GM19452 (cell line): Measurements from ENCODE around the gene ARFGEF2.

Experiments
- ATAC-seq: cut with Tn5 transposase; IDR thresholded peaks from one replicate; pipeline ENCODE4 v1.9.1; 2021; ENCODE audit not compliant: unreplicated experiment

The ARFGEF2 gene

DNA sequence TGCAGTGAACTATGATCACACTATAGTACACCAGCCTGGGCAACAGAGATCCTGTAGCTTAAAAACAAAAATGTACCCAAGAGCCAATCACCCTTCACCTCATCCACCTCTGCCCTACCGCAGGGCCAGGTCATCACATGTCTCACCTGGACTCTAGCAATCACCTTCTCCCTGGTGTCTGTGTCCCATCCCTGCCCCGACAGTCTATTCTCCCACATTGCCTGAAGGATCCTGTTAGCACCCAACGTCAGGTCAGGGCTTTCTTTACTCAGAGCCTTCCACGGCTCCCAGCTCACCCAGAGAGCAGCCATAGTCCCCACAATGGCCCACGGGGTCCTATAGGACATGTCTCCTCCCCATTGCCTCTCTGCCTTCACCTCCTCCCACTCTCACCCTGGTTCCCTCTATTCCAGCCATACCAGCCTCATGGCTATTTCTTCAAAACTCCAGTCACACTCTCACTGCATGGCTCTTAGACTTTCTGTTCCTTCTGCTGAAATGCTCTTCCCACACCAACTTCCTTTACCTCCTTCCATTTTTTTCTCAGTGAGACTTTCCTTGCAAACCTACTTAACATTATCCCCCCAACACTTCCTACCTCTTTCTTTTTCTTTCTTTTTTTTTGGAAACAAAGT, 22.5 kb upstream of the ARFGEF2 start:
- no peak for ATAC-seq

DNA sequence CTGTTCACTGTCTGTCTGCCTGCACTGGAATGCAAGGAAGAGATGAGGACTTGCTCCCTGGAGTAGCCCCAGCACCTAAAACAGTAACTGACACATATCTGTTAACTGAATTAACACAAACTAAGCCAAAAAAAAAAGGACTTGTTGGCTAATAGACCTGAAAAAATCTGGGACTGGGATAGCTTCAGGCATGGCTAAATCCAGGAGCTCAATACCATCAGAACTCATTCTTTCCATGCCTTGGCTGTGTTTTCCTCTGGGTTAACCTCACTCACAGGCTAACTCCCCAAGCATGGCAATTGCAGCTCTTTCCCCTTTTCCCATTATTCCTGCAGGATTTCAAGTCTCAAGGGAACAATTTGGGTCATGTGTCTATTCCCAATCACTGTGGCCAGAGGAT, 21.6 kb upstream of the ARFGEF2 start:
- ATAC-seq, result no peak

DNA sequence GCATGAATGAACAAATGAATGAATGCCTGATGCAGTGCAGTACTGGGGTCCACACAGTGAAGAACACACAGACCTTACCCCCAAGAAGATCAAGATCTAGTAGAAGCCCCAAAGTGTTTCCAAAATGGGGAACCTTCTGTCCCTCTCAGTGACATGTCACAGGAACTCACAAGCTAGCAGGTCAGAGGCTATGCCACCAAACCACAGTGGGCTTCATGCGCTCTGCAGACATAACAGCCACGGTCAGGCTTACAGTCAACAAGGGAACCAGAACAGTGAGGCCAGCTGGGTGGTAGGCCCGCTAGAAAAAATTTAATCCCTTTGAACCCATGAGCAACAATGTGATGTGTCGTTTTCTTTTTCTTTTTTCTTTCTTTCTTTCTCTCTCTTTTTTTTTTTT, 20.2 kb upstream of the ARFGEF2 start:
- ATAC-seq, result no peak

DNA sequence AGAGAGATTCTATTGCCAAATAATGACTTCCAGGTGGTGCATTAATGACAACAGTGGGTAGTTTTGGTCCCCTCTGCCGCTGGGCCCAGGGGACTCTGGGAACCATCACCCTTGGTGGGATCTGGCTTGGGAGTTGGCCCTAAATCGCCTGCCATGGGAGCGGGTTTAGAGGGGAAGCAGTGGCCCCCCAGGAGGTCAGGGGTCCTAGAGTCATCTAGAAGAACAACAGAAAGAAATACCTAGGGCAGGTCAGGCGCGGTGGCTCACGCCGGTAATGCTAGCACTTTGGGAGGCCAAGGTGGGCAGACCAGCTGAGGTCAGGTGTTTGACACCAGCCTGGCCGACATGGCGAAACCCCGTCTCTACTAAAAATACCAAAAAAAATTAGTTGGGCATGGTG, 17.8 kb upstream of the ARFGEF2 start:
- no peak for ATAC-seq

DNA sequence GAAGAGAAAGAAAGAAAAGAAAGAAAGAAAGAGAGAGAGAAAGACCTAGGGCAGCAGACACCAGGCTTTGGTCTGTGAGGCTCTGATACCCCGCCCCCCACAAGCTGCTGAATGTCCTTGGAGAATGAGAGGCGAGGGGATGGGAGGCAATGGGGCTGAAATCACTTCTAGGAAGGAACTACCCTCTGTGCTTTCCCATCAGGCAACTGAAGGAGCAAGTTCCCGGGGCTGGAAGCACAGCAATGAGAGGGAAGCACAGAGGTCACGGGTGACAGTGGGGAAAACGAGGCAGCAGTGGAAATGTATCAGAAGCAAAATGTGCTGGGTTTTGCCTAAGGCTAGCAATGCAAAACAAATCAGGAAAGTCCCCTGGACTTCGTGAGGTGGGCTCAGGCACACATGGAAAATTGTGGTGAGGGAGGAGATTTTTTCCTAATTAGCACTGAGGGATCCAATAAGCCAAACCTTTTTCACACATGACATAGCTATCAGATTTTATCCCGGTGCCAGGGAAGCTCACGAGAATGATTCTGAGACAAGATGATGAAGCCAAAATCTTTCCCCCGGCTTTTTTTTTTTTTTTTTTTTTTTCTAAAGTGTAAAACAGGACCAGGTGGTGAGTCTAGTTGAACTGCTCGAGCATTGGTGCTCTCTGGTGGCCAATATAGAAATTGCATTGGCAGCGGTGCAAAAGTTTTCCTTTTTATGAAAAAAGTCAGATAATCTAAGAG, 16.8 kb upstream of the ARFGEF2 start:
- no peak for ATAC-seq

DNA sequence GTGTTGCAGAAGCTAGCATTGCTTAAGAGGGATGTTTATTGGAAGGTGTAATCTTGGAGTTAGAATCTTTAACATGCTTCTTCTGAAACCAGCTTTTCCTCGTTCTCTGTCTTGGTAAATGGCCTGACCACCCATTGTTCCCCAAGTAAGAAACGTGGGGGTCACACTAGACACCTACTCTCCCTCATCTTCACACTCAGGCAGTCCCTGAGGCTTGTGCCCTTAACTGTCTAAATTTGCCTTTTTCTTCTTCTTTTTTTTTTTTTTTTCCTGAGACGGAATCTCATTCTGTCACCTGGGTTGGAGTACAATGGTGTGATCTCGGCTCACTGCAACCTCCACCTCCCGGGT, 16.2 kb upstream of the ARFGEF2 start:
- ATAC-seq, result no peak

DNA sequence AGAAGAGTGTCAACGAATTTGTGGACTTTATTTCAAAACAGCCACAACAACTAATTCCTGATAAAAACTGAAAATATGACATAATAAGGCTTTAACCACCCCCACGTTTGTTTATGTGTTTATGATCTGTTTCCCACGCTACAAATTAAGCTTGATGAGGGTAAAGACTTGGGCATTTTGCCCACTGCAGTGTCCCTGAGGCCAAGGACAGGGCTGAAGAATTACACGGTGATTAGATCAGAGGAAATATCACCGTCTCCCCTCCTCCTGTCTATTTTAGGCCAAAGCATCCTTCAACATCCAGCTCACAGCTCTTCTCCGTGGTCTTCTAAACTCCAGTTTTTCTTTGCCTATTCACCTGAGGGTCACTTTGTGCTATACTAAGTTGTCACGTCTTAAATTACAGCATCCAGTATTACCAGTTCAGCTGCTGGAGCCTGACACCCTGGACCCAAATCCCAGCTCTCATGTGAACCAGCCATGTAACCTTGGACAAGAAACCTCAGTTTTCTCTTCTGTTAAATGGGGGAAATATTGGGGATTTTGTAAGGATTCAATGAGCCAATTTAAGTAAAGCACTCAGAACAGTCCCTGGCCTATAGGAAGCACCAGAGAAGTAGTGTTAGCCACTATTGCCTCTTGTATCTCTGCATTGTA, 15.2 kb upstream of the ARFGEF2 start:
- no peak for ATAC-seq

DNA sequence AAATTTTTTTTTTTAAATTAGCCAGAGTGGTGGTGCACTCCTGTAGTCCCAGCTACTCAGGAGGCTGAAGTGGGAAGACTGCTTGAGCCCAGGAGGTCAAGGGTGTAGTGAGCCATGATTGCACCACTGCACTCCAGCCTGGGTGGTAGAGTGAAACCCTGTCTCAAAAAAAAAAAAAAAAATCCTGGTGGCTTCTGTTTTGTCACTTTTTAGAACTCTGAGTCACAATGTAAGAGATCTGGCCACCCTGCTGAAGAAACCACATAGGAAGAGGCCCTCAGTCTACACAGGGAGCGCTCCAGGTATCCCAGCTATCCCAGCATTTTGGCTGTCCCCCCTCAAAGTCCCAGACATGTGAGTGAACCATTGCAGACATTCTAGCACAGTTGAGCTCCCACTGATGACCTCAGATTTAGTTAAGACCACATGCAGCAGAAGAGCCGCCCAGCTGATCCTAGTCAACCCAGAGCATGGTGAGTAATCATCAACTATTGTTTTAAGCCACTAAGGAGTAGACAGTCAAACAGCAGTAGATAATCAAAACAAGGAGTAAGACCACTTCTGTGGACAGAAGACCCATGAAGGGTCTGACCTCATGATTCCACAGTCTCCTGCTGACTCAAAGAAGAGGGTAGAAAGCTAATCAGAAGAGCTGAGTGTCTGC, 12.7 kb upstream of the ARFGEF2 start:
- ATAC-seq, result no peak

DNA sequence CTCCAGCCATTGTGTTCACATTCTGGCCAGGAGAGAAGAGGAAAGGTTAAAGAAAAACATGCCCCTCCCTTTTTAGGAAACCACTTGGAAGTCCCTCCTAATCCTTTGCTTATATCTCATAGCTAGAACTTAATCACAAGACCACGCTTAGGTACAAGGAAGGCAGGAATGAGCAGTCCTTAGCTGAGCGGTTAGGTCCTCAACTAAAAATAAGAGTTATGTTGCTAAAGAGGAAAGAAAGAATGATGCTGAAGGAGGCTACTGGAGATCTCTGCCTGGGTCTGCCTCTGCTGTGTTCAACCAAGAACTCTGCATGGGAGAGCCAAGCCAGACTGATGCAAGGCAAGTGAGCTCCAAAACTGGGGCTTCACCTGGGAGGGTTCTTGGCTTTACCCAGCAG, 11.6 kb upstream of the ARFGEF2 start:
- ATAC-seq, result no peak

DNA sequence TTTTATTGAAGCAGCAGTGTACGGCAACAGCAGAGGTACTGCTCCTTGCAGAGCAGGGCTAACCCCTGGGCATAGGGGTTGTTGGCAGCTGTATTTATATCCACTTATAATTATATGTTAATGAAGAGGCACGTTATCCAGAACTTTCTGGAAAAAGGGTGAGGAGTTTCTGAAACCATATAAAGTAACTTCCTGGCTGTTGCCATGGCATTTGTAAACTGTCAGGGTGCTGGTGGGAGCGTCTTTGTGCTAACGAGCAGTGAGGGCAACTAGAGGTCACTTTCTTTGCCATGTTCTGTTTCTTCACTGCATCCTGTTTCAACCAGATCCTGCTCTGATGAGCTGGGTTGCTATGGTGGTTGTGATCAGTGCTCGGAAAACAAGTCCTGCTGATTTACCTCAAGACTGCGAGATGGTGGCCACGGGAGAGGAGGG, 11.1 kb upstream of the ARFGEF2 start:
- no peak for ATAC-seq

DNA sequence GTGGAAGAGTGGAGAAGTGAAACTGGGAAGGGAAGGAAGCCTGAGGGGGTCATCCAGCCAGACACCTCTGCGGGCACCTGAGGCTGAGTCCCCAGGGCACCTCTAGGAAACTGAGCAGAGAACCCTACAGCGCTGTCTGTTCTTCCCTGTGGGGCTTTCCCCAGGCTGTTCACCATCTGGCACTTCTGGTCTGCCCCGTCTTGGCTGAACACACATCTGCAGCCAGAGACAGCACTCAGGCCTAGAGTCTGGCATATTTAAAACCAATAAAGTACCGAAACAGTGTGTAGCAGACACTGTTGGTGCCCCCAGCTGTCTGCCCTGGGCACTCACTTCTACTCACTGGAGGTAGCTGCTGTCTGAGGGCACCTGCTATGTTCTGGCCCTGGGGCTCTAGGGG, 9.4 kb upstream of the ARFGEF2 start:
- ATAC-seq, result peak; percentile 66

DNA sequence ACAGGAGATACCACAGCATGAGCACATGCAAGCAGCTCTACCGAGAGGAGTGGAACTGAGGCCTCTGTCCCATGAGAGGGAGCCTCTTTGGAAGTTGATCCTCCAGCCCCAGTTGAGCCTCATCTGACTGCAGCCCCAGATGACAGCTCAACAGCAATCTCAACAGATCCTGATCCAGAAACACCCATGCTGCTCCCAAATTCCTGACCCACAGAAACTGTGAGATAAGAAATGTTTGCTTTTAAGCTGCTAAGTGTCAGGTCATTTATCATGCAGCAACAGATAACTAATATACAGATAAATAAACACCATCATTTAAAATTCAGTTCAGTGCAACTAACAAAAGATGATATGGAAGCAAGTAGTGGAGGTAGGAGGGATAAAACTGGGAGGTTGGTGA, 4.8 kb upstream of the ARFGEF2 start:
- ATAC-seq, result no peak

DNA sequence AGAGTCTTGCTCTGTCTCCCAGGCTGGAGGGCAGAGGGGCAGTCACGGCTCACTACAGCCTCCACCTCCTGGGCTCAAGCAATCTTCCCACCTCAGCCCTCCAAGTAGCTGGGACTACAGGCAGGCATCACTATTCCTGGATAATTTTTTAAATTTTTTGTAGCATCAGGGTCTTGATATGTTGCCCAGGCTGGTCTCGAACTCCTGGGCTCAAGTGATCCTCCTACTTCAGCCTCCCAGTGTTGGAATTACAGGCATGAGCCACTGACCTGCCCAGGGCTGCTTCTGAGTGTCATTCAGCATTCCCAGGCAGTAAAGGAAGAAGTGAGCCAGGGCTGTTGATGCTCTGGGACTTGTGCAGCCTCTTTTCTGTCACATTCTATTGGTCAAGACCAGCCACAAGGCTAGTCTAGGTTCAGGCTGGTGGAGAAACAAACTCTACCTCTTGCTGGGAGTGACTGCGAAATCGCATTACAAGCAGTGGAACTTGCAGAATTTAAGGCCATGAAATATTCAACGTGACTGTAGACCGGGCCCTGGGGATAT, 2.1 kb upstream of the ARFGEF2 start:
- ATAC-seq, result no peak

DNA sequence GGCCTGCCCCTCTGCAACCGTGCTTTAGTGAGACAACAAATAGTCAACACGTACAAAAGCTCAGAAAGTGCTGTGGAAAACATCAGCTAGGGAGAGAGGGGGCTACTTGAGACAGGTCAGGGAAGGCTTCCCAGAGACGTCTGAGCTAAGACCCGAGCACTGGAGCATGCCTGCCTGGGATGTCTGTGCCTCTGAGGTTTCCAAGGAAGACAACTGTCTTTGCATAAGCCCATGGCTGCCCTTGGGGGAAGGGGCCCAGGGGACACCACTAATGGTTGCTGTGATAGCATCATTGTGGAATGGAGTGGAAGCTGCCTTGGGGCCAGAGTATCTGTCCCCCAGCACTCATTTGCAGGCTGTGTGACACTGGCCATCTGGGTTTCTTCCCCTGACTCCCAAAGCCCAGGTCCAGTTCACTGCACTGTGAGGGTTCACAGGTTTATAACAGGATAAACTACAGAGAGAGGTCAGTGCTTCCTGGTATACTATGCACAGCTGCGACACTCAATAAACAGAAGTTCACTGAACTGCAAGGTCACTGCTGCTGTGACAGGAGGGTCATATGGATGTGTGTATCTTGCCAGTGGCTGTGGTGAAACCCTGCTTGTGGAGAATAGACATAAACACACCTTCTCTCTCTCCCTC, 1.5 kb upstream of the ARFGEF2 start:
- no peak for ATAC-seq

DNA sequence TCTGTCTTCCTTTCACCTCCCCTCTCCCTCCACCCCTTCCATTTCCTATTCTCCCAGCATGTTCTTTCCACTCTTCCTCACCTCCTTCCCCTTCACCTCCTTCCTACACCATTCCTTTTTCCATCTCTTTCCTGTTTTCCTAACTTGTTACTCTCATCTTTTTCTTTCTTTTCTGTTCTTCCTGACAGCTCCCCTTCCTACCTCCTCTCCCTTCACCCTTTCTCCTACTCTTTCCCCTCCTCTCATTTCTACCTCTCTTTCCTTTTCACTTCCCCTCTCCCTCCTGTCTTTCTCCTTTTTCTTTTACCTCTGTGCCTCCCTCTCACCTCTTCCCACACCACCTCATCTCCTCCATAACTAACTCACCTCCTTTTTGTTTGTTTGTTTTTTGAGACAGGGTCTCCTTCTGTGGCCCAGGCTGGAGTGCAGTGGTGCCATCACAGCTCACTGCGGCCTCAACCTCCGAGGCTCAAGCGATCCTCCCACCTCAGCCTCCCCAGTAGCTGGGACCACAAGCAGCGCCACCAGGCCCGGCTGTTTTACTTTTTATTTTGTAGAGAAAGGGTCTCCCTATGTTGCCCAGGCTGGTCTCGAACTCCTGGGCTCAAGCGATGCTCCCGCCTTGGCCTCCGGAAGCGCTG, 864 bp upstream of the ARFGEF2 start:
- no peak for ATAC-seq

DNA sequence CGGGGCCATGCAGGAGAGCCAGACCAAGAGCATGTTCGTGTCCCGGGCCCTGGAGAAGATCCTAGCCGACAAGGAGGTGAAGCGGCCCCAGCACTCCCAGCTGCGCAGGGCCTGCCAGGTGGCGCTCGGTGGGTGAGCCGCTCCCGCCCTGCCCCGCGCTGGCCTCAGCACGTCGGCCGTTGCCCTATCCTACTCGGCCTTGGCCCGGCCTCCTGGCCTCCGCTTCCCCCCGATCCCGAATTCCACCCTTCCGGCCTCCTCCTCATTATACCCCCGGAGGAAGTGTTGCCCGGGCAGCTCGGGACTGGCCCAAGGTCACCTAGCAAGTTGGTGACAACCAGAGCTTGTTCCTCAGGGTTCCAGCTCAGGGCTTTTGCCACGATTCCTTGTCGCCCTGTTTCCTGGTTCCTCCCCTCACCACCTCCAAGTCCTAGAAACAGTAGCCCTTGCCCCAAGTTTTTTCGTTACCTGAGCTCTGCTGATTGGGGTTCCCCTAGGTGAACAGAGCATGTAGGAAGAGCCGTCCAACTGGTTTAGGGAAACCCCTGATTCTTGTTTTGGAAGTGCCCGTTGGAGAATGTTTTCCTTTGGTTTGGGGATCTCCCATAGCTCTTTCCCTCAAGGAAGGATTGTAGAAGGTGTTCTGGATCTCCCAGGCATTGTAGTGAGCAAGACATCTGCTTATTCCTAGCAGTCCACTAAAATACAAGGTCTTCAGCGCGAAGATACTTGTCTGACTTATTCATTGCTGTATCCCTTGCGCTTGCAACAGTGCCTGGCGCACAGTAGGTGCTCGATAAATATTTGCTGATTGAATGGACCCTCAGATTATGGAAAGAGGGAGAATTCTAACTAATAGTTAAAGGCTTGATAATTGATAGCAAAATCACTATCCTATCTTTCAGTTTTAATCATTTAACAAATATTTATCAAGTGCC, 641 bp downstream of the ARFGEF2 start:
- peak; percentile 34 for ATAC-seq

DNA sequence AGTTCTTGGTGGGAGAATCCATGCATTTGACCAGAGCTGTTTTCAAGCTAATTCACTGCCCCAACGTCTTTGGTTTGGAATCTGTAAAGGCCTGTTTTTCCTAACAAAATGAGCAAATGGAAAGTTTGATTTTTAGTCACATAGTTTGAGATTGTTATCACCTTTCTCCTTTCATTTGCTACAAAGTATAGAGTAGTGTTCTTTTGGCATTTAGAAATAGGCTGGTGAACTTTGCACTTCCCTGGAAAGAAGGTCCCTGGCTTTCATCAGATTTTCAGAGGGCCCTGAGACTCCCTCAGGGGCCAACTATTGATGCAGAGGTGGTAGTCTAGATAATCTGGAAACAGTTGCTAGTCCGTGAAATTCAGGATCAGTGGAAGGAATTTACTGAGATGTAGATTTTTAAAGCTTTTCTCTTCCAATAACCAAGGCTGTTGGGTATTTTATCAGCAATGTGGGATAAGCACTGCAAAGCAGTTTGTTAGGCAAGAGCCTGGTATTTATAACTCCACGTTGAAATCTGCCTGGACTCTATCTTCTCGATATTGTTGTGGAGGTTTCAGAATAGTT, 1.7 kb downstream of the ARFGEF2 start:
- no peak for ATAC-seq

DNA sequence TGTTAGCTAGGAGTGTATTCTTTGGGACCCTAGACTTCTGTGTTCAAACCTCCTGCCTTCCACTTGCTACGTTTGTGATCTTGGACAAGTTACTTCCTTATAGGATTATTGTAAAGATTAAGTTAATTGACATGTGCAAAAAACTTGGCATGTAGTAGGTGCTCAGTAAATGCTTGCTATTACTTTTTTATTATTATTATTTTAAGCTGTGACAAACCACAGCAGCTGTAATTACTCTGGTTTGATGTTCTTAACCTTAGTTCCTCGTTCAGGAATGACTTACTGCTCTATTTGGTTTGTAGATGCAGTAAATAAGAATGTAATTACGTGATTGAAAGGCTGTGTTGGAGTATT, 3.2 kb downstream of the ARFGEF2 start:
- no peak for ATAC-seq

DNA sequence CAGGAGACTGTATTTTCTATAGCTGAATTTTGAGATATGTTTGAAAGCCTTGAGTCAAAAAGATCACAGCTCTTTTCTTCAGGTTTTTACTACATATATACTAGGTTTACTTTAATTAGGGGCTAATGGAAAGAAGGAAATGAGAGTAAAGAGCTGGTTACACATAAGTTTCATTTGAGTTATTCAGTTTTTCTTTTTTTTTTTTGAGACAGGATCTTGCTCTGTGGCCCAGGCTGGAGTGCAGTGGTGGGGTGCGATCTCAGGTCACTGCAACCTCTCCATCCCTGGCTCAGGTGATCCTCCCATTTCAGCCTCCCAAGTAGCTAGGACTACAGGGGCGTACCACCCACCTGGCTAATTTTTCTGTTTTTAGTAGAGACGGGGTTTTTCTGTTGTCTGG, 4.8 kb downstream of the ARFGEF2 start:
- no peak for ATAC-seq
